ENCODE measurements around the gene ZNF565. TPM values are rescaled to one million over a fixed set of nuclear protein-coding genes. Genes with fewer than 3 reads are reported as not detected.

Gene ZNF565
- total and polyA plus RNA-seq, 2 of the 13 experiments (the other 11 are each of a cell fraction or from before 2014, with no cell fraction given), result 1.8 to 5.2 TPM

DNA sequence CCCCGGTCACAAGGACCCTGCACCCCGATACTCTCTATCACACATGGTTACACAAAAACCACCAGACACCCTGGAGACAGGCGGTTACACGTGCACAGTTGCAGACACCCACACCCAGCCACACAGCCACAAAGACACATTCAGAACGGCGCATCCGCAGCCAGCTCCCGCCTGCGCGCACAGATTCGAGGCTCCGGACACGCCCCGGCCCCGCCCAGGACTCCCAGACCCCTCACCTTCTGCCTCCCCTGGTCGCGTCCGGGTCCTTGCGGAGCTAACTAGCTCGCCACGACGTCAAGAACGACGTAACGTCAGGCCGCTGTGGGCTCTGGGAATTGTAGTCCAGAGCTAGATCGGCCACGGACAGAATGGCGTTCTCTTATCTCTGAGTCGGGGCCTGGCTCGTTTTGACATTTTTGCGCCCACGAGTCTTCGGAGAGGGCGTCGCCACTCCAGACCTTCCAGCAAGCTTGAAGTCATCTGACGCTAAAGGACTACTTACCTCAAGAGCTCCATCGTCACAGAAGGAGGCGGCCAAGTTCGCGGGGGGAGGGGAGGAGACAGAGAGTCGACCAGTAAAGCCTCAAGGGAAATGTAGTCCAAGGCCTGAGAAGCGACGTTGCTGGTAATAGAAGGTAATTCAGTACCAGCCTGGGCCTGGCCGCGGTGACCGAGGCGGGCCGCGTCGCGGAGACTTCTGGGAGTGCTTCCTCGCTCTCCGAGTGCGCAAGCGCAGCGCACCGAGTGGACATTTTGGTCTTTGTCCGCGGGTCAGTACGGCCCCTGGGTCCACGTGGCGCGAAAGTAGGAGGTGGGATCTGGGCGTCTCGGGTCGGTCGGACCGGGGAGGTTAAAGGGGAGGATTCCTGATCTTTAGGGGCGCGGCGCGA lies at the start of gene ZNF565, which contains the start of gene ZNF146 (continued):
- TF ChIP-seq NRL (CRISPR knock-in tag; IDR thresholded peaks at IDR 0.05; ENCODE audit: borderline replicate concordance), result peak; percentile 15; the same call in 1 of the 2 replicates
- TF ChIP-seq SMARCE1 (IDR thresholded peaks at IDR 0.05; ENCODE audit: borderline replicate concordance), result no peak
- no peak for TF ChIP-seq ZNF251 (CRISPR knock-in tag; IDR thresholded peaks at IDR 0.05)
- TF ChIP-seq SAFB2 (CRISPR knock-in tag; IDR thresholded peaks at IDR 0.05; ENCODE audit: borderline replicate concordance, low read depth), result no peak
- TF ChIP-seq YEATS4 (CRISPR knock-in tag; IDR thresholded peaks at IDR 0.05; ENCODE audit: borderline replicate concordance), result peak; percentile 95
- no peak for TF ChIP-seq SP2 (CRISPR knock-in tag; IDR thresholded peaks at IDR 0.05)
- no peak; the same call in 1 of the 2 replicates for TF ChIP-seq ZBTB20 (CRISPR knock-in tag; IDR thresholded peaks at IDR 0.05; ENCODE audit: borderline replicate concordance, low read depth)
- TF ChIP-seq, protein P1, sequence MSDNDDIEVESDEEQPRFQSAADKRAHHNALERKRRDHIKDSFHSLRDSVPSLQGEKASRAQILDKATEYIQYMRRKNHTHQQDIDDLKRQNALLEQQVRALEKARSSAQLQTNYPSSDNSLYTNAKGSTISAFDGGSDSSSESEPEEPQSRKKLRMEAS (IDR thresholded peaks at IDR 0.05), result peak; percentile 97
- TF ChIP-seq MYNN (CRISPR knock-in tag; IDR thresholded peaks at IDR 0.05; ENCODE audit: low read depth), result no peak; the same call in none of the 2 replicates
- TF ChIP-seq, protein P2, sequence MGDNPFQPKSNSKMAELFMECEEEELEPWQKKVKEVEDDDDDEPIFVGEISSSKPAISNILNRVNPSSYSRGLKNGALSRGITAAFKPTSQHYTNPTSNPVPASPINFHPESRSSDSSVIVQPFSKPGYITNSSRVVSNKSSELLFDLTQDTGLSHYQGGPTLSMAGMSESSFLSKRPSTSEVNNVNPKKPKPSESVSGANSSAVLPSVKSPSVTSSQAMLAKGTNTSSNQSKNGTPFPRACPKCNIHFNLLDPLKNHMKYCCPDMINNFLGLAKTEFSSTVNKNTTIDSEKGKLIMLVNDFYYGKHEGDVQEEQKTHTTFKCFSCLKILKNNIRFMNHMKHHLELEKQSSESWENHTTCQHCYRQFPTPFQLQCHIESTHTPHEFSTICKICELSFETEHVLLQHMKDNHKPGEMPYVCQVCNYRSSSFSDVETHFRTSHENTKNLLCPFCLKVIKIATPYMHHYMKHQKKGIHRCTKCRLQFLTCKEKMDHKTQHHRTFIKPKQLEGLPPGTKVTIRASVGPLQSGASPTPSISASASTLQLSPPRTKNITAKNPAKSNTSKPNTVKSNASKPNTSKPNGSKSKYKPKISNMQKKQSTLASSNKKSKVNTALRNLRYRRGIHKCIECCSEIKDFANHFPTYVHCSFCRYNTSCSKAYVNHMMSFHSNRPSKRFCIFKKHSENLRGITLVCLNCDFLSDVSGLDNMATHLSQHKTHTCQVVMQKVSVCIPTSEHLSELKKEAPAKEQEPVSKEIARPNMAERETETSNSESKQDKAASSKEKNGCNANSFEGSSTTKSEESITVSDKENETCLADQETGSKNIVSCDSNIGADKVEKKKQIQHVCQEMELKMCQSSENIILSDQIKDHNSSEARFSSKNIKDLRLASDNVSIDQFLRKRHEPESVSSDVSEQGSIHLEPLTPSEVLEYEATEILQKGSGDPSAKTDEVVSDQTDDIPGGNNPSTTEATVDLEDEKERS (CRISPR knock-in tag; IDR thresholded peaks at IDR 0.05), result no peak
- TF ChIP-seq SP140L (CRISPR knock-in tag; IDR thresholded peaks at IDR 0.05; ENCODE audit: borderline replicate concordance), result no peak
- TF ChIP-seq ISX (CRISPR knock-in tag; conservative IDR thresholded peaks at IDR 0.05), result peak; percentile 48; the same call in 1 of the 2 replicates
- TF ChIP-seq, protein P3, sequence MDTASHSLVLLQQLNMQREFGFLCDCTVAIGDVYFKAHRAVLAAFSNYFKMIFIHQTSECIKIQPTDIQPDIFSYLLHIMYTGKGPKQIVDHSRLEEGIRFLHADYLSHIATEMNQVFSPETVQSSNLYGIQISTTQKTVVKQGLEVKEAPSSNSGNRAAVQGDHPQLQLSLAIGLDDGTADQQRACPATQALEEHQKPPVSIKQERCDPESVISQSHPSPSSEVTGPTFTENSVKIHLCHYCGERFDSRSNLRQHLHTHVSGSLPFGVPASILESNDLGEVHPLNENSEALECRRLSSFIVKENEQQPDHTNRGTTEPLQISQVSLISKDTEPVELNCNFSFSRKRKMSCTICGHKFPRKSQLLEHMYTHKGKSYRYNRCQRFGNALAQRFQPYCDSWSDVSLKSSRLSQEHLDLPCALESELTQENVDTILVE (CRISPR knock-in tag; IDR thresholded peaks at IDR 0.05), result peak; percentile 74
- TF ChIP-seq, protein P4, sequence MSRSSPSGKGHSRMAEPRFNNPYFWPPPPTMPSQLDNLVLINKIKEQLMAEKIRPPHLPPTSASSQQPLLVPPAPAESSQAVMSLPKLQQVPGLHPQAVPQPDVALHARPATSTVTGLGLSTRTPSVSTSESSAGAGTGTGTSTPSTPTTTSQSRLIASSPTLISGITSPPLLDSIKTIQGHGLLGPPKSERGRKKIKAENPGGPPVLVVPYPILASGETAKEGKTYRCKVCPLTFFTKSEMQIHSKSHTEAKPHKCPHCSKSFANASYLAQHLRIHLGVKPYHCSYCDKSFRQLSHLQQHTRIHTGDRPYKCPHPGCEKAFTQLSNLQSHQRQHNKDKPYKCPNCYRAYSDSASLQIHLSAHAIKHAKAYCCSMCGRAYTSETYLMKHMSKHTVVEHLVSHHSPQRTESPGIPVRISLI (CRISPR knock-in tag; IDR thresholded peaks at IDR 0.05; ENCODE audit: borderline replicate concordance), result no peak
- 0 out of 2 replicates have a peak, but pooled peaks have one; percentile 19 for TF ChIP-seq ZNF746 (CRISPR knock-in tag; IDR thresholded peaks at IDR 0.05)
- peak; percentile 74 for TF ChIP-seq POGZ (CRISPR knock-in tag; IDR thresholded peaks at IDR 0.05)
- no peak for TF ChIP-seq ZFP1 (CRISPR knock-in tag; IDR thresholded peaks at IDR 0.05)
- TF ChIP-seq ZEB1 (IDR thresholded peaks at IDR 0.05; ENCODE audit: insufficient replicate concordance, low read depth), result no peak
- no peak for TF ChIP-seq EED (CRISPR knock-in tag; IDR thresholded peaks at IDR 0.05)
- TF ChIP-seq STAG1 (CRISPR knock-in tag; IDR thresholded peaks at IDR 0.05), result no peak; the same call in 1 of the 2 replicates

Data from HepG2 (cell line).